ENCODE results near the gene ITGBL1.

DNA sequence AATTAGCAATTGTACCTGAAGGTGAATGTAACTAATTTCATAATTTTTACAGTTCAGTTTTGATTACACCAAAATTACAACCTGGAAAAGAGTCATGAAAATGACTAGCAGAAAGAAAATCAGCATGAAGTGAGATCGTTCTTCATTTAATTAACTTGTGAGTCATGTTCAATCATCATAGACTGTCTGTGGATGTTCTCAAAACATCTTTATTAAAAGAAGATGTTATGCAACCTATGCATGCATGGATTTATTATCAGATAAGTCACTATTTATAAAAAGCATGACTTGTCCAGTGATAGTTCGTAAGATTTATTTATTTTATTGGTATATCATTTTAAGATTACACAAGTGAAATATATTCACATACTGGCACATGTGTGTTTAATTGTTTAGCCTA lies 245.9 kb downstream of the ITGBL1 start:
- TF ChIP-seq, protein P1, sequence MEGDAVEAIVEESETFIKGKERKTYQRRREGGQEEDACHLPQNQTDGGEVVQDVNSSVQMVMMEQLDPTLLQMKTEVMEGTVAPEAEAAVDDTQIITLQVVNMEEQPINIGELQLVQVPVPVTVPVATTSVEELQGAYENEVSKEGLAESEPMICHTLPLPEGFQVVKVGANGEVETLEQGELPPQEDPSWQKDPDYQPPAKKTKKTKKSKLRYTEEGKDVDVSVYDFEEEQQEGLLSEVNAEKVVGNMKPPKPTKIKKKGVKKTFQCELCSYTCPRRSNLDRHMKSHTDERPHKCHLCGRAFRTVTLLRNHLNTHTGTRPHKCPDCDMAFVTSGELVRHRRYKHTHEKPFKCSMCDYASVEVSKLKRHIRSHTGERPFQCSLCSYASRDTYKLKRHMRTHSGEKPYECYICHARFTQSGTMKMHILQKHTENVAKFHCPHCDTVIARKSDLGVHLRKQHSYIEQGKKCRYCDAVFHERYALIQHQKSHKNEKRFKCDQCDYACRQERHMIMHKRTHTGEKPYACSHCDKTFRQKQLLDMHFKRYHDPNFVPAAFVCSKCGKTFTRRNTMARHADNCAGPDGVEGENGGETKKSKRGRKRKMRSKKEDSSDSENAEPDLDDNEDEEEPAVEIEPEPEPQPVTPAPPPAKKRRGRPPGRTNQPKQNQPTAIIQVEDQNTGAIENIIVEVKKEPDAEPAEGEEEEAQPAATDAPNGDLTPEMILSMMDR (conservative IDR thresholded peaks at IDR 0.05; ENCODE audit: low read depth in 2 of 2): no peak
- TF ChIP-seq, protein P2, sequence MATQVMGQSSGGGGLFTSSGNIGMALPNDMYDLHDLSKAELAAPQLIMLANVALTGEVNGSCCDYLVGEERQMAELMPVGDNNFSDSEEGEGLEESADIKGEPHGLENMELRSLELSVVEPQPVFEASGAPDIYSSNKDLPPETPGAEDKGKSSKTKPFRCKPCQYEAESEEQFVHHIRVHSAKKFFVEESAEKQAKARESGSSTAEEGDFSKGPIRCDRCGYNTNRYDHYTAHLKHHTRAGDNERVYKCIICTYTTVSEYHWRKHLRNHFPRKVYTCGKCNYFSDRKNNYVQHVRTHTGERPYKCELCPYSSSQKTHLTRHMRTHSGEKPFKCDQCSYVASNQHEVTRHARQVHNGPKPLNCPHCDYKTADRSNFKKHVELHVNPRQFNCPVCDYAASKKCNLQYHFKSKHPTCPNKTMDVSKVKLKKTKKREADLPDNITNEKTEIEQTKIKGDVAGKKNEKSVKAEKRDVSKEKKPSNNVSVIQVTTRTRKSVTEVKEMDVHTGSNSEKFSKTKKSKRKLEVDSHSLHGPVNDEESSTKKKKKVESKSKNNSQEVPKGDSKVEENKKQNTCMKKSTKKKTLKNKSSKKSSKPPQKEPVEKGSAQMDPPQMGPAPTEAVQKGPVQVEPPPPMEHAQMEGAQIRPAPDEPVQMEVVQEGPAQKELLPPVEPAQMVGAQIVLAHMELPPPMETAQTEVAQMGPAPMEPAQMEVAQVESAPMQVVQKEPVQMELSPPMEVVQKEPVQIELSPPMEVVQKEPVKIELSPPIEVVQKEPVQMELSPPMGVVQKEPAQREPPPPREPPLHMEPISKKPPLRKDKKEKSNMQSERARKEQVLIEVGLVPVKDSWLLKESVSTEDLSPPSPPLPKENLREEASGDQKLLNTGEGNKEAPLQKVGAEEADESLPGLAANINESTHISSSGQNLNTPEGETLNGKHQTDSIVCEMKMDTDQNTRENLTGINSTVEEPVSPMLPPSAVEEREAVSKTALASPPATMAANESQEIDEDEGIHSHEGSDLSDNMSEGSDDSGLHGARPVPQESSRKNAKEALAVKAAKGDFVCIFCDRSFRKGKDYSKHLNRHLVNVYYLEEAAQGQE (IDR thresholded peaks at IDR 0.05; ENCODE audit: unreplicated experiment): no peak
- TF ChIP-seq CREB1 (CRISPR knock-in tag; IDR thresholded peaks at IDR 0.05; ENCODE audit: low read depth) (no peak), EZH2 (IDR thresholded peaks at IDR 0.05; ENCODE audit: low read depth, unreplicated experiment) (no peak), ZNF331 (CRISPR knock-in tag; IDR thresholded peaks at IDR 0.05; ENCODE audit: low read depth) (no peak), EZH2phosphoT487 (IDR thresholded peaks at IDR 0.05; ENCODE audit: unreplicated experiment) (no peak), POLR2AphosphoS5 (IDR thresholded peaks at IDR 0.05; ENCODE audit: low read depth) (no peak)
- TF ChIP-seq, protein P3, sequence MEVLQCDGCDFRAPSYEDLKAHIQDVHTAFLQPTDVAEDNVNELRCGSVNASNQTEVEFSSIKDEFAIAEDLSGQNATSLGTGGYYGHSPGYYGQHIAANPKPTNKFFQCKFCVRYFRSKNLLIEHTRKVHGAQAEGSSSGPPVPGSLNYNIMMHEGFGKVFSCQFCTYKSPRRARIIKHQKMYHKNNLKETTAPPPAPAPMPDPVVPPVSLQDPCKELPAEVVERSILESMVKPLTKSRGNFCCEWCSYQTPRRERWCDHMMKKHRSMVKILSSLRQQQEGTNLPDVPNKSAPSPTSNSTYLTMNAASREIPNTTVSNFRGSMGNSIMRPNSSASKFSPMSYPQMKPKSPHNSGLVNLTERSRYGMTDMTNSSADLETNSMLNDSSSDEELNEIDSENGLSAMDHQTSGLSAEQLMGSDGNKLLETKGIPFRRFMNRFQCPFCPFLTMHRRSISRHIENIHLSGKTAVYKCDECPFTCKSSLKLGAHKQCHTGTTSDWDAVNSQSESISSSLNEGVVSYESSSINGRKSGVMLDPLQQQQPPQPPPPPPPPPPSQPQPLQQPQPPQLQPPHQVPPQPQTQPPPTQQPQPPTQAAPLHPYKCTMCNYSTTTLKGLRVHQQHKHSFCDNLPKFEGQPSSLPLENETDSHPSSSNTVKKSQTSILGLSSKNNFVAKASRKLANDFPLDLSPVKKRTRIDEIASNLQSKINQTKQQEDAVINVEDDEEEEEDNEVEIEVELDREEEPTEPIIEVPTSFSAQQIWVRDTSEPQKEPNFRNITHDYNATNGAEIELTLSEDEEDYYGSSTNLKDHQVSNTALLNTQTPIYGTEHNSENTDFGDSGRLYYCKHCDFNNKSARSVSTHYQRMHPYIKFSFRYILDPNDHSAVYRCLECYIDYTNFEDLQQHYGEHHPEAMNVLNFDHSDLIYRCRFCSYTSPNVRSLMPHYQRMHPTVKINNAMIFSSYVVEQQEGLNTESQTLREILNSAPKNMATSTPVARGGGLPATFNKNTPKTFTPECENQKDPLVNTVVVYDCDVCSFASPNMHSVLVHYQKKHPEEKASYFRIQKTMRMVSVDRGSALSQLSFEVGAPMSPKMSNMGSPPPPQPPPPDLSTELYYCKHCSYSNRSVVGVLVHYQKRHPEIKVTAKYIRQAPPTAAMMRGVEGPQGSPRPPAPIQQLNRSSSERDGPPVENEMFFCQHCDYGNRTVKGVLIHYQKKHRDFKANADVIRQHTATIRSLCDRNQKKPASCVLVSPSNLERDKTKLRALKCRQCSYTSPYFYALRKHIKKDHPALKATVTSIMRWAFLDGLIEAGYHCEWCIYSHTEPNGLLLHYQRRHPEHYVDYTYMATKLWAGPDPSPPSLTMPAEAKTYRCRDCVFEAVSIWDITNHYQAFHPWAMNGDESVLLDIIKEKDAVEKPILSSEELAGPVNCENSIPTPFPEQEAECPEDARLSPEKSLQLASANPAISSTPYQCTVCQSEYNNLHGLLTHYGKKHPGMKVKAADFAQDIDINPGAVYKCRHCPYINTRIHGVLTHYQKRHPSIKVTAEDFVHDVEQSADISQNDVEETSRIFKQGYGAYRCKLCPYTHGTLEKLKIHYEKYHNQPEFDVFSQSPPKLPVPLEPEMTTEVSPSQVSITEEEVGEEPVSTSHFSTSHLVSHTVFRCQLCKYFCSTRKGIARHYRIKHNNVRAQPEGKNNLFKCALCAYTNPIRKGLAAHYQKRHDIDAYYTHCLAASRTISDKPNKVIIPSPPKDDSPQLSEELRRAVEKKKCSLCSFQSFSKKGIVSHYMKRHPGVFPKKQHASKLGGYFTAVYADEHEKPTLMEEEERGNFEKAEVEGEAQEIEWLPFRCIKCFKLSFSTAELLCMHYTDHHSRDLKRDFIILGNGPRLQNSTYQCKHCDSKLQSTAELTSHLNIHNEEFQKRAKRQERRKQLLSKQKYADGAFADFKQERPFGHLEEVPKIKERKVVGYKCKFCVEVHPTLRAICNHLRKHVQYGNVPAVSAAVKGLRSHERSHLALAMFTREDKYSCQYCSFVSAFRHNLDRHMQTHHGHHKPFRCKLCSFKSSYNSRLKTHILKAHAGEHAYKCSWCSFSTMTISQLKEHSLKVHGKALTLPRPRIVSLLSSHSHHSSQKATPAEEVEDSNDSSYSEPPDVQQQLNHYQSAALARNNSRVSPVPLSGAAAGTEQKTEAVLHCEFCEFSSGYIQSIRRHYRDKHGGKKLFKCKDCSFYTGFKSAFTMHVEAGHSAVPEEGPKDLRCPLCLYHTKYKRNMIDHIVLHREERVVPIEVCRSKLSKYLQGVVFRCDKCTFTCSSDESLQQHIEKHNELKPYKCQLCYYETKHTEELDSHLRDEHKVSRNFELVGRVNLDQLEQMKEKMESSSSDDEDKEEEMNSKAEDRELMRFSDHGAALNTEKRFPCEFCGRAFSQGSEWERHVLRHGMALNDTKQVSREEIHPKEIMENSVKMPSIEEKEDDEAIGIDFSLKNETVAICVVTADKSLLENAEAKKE (CRISPR knock-in tag; IDR thresholded peaks at IDR 0.05): no peak

All from GM23338 (cell line).